Ovary (tissue), 3 donors: ENCODE measurements around the gene PLK1.

ENCODE experiments used
- EP300 ChIP-seq: sonication (generic); formaldehyde crosslinking; IDR thresholded peaks from one replicate; pipeline ENCODE4 v1.6.1; 2017; ENCODE audit warnings: antibody characterized with exemption
- TF ChIP-seq, protein P1 (sequence below), 3 donors: fragments of 450-650 bp in 2 of 3; fragments of 200-600 bp in 1 of 3; IDR thresholded peaks; one replicate each; pipeline versions ENCODE4 v1.5.1 to v1.8.0; 2016 to 2022; ENCODE audit warnings: antibody characterized with exemption in 3 of 3, mild to moderate bottlenecking in 1 of 3
- donor health status: DM: no; HTN: no; CAD: no.

DNA sequence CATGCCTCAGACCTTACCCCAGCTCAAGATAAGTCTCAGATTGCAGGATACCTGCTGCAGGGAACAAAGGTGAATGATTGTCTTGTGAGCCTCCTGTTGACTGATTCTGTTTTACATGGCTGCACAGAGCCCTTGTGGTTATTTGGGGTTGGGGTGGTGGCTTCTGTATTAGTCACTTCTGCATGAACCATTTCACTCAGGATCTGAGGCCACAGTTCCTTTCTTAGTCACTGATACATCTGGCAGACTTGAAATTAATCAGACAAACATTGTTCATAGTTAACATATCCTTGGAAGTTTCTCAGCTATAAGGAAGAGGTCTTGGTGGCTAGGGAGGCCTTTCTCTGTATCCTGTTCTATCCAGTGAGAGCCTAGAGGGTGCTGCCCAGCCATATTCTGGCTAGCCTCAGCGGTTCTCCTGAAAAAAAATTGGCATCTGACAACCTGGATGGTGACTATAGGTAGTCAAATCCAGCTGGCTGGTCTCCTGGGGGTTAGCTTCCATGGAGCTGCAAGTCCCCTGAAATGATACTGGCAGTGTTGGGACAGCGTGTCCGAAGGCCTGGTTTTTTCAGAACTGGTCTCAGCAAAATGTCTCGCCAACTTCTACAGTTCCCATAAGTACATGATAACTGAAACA lies 8.4 kb upstream of the PLK1 start:
- no peak for TF ChIP-seq EP300
- TF ChIP-seq, protein P1, sequence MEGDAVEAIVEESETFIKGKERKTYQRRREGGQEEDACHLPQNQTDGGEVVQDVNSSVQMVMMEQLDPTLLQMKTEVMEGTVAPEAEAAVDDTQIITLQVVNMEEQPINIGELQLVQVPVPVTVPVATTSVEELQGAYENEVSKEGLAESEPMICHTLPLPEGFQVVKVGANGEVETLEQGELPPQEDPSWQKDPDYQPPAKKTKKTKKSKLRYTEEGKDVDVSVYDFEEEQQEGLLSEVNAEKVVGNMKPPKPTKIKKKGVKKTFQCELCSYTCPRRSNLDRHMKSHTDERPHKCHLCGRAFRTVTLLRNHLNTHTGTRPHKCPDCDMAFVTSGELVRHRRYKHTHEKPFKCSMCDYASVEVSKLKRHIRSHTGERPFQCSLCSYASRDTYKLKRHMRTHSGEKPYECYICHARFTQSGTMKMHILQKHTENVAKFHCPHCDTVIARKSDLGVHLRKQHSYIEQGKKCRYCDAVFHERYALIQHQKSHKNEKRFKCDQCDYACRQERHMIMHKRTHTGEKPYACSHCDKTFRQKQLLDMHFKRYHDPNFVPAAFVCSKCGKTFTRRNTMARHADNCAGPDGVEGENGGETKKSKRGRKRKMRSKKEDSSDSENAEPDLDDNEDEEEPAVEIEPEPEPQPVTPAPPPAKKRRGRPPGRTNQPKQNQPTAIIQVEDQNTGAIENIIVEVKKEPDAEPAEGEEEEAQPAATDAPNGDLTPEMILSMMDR (IDR thresholded peaks at IDR 0.05), result no peak
